ENCODE results near the gene PLA2G2A.

PLA2G2A gene

GRCh38 chr1:19946971-19947370, 32.4 kb downstream of the PLA2G2A start:
- Histone ChIP-seq H3K4me1 (ENCODE audit: control insufficient read depth in 1 of 2, insufficient read depth in 1 of 2, low read depth in 1 of 2, low read length in 1 of 2) (no peaks in the 10 kb centered on the region), H3K9me3 (no peaks in the 10 kb centered on the region), H3K36me3 (no peaks in the 10 kb centered on the region), H3K27ac (no peak overlapping the region), H3K27me3 (peaks cover 27% of the 10 kb centered on the region), H3K4me3 (ENCODE audit: low read depth in 1 of 2, low read length in 1 of 2) (no peak overlapping the region)
- TF ChIP-seq, protein P1, sequence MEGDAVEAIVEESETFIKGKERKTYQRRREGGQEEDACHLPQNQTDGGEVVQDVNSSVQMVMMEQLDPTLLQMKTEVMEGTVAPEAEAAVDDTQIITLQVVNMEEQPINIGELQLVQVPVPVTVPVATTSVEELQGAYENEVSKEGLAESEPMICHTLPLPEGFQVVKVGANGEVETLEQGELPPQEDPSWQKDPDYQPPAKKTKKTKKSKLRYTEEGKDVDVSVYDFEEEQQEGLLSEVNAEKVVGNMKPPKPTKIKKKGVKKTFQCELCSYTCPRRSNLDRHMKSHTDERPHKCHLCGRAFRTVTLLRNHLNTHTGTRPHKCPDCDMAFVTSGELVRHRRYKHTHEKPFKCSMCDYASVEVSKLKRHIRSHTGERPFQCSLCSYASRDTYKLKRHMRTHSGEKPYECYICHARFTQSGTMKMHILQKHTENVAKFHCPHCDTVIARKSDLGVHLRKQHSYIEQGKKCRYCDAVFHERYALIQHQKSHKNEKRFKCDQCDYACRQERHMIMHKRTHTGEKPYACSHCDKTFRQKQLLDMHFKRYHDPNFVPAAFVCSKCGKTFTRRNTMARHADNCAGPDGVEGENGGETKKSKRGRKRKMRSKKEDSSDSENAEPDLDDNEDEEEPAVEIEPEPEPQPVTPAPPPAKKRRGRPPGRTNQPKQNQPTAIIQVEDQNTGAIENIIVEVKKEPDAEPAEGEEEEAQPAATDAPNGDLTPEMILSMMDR (IDR thresholded peaks at IDR 0.05): no peak

DNA sequence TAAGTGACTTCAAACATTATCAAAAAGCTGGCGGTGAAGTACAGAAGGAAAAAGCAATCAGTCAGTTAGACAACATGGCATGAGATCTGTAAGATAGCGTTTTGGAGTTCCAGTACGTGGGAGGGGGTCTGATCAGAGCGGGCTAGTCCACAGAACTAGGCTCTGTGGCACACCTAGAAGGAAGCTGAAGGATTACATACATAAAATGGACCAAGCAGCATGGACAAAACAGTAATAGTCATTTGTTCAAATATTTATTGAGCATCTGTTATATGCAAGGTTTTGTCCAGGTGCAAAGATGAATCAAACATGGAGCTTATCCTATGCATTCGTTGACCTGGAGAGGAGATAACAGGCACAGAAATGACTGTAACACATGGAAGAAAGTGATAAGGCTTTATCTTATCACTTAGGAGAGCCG, 33.1 kb downstream of the PLA2G2A start:
- H3K4me1 ChIP-seq (ENCODE audit: control insufficient read depth in 1 of 2, insufficient read depth in 1 of 2, low read depth in 1 of 2, low read length in 1 of 2): no peaks in the 10 kb centered on the region
- TF ChIP-seq, protein P1 (IDR thresholded peaks at IDR 0.05): no peak
- H3K36me3 ChIP-seq: no peaks in the 10 kb centered on the region
- no peak overlapping the region for H3K4me3 ChIP-seq (ENCODE audit: low read depth in 1 of 2, low read length in 1 of 2)
- H3K9me3 ChIP-seq: no peaks in the 10 kb centered on the region
- no peak overlapping the region for H3K27ac ChIP-seq
- peaks cover 32% of the 10 kb centered on the region for H3K27me3 ChIP-seq

DNA sequence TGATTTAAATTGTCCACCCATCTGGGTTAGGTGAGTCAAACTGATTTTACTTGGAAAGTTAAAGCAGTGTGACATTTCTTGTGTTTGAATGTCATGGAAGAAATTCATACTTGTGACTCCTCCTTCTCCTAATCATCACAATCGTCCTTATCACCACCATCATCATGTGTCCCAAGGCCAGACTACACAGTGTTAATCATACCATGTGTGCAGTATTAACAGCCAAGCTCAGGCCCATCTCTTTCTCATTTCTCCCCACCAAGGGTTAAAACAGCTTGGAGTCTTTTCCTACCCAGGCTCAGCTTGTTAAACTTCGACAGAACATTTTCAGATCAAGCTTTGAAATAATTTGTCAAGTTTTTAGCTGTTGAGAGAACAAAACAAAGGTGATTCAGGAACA, 33.5 kb downstream of the PLA2G2A start:
- Histone ChIP-seq H3K9me3 (no peaks in the 10 kb centered on the region), H3K4me1 (ENCODE audit: control insufficient read depth in 1 of 2, insufficient read depth in 1 of 2, low read depth in 1 of 2, low read length in 1 of 2) (no peaks in the 10 kb centered on the region), H3K27me3 (peaks cover 32% of the 10 kb centered on the region), H3K4me3 (ENCODE audit: low read depth in 1 of 2, low read length in 1 of 2) (no peak overlapping the region), H3K36me3 (no peaks in the 10 kb centered on the region), H3K27ac (no peak overlapping the region)
- TF ChIP-seq, protein P1 (IDR thresholded peaks at IDR 0.05): no peak

DNA sequence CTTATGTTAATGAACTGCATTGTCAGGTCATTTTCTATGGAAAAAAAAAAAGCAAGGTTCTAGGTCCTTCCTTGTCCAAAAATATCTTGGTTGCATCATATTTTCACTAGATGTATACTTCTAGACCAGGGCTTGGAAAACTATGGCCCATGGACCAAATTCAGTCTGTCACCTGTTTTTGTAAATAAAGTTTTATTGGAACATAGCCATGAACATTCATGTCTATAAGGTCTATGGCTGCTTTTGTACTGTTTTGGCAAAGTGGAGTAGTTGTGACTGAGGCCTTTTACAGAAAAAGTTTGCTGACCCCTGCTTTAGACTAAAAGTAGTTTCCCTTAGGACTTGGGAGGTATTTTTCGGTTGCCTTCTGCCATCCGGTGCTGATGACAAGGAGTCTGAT, 36.8 kb downstream of the PLA2G2A start:
- Histone ChIP-seq H3K27ac (no peak overlapping the region), H3K9me3 (no peaks in the 10 kb centered on the region), H3K27me3 (peaks cover 30% of the 10 kb centered on the region), H3K36me3 (no peaks in the 10 kb centered on the region), H3K4me3 (ENCODE audit: low read depth in 1 of 2, low read length in 1 of 2) (no peak overlapping the region), H3K4me1 (ENCODE audit: control insufficient read depth in 1 of 2, insufficient read depth in 1 of 2, low read depth in 1 of 2, low read length in 1 of 2) (no peaks in the 10 kb centered on the region)
- TF ChIP-seq, protein P1 (IDR thresholded peaks at IDR 0.05): no peak

DNA sequence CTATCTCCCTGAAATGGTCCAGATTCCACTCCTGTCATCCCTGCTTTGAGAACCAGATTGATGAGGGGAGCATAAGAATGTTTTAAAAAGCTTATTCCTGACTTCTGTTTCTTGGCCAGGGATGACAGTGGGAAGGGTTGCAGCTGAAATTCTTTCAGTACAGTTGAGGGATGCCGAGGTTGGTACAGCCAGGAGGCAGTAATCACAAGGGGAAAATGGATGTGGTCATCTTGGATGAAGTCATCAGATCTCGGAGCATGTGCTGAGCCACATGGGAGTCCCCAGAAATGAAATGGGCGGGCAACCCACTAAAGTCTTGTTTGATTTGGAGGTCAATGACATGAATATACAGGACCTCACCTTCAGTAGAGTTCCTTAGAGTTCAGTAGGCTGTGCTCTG, 37.3 kb downstream of the PLA2G2A start:
- no peak overlapping the region for H3K4me3 ChIP-seq (ENCODE audit: low read depth in 1 of 2, low read length in 1 of 2)
- TF ChIP-seq, protein P1 (IDR thresholded peaks at IDR 0.05): no peak
- H3K9me3 ChIP-seq: no peaks in the 10 kb centered on the region
- H3K4me1 ChIP-seq (ENCODE audit: control insufficient read depth in 1 of 2, insufficient read depth in 1 of 2, low read depth in 1 of 2, low read length in 1 of 2): no peaks in the 10 kb centered on the region
- H3K36me3 ChIP-seq: no peaks in the 10 kb centered on the region
- no peak overlapping the region for H3K27ac ChIP-seq
- peaks cover 24% of the 10 kb centered on the region for H3K27me3 ChIP-seq

DNA sequence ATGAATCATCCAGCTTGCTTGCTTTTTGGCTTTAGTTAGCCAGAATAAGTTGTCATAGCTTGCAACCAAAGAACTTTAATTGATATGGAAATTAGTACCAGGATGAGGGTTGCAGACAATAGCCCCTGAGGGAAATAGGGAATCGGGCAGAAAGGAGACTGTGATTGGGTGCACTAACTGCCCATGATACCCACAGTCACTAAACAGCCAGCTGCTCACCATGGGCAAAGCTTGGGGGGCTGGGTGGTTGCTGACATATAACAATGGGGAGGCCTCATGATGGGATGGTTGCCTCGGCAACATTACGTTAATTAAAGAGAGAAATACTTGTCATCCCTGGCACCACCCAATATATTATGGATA, 38.2 kb downstream of the PLA2G2A start:
- Histone ChIP-seq H3K27me3 (peaks cover 18% of the 10 kb centered on the region), H3K36me3 (no peaks in the 10 kb centered on the region), H3K4me3 (ENCODE audit: low read depth in 1 of 2, low read length in 1 of 2) (no peak overlapping the region), H3K9me3 (no peaks in the 10 kb centered on the region), H3K27ac (no peak overlapping the region), H3K4me1 (ENCODE audit: control insufficient read depth in 1 of 2, insufficient read depth in 1 of 2, low read depth in 1 of 2, low read length in 1 of 2) (no peaks in the 10 kb centered on the region)
- TF ChIP-seq, protein P1 (IDR thresholded peaks at IDR 0.05): no peak

Measured in neutrophil (primary cell).